ENCODE measurements around the gene CRYBG2. TPM values are rescaled to one million over a fixed set of nuclear protein-coding genes. Genes with fewer than 3 reads are reported as not detected.

The CRYBG2 gene
- total and polyA plus RNA-seq, 3 donors from 2014 or later = 4.9 to 12.9 (median 5.6) TPM

DNA sequence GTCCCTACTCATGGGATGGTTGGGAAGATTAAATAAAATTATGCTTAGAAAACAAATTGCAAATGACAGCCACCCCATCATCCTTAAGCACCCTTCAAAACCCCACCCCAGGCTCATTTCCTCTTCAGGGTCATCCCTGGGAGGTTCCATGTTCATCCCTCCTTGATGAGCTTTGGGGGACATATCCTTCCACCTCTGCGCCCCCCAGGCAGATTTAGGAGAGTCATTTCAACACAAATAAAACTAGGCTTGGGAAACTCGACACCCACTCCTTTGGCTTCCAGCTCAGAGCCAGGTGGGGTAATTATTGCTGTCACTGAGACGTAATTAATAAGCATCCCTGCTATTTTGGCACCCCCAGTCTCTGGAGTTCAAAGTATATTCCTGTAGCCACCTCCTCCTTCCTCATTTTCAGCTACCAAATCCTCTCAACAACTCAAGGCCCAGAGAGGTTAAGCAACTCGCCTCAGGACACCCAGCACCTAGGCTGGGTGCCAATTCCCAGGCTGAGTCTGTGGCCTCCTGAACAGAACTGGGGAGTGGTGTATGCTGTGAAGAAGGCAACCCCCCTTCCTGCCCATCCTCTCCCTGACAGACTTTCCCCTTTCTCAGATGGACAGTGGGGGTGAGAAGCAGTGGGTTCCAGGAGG, 595 bp downstream of the CRYBG2 start:
- H3K4me1 ChIP-seq = no peaks in the 10 kb centered on the region
- no peaks in the 10 kb centered on the region for H3K27me3 ChIP-seq

DNA sequence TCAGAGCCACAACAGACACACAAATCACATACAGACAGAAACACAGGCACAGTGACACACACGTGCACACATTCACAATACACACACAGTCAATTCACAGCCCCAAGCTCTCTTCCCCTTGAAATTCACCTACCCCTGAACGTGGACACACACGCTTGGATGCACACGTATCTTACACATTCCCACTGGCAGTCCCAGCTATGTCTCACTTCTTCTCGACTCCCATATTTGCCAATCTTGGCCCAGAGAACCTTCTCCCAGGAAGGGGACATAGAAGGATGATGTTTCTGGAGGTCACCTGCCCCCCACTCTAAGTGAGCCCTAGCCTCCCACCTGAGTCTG, 1.6 kb downstream of the CRYBG2 start:
- TF ChIP-seq, protein P1, sequence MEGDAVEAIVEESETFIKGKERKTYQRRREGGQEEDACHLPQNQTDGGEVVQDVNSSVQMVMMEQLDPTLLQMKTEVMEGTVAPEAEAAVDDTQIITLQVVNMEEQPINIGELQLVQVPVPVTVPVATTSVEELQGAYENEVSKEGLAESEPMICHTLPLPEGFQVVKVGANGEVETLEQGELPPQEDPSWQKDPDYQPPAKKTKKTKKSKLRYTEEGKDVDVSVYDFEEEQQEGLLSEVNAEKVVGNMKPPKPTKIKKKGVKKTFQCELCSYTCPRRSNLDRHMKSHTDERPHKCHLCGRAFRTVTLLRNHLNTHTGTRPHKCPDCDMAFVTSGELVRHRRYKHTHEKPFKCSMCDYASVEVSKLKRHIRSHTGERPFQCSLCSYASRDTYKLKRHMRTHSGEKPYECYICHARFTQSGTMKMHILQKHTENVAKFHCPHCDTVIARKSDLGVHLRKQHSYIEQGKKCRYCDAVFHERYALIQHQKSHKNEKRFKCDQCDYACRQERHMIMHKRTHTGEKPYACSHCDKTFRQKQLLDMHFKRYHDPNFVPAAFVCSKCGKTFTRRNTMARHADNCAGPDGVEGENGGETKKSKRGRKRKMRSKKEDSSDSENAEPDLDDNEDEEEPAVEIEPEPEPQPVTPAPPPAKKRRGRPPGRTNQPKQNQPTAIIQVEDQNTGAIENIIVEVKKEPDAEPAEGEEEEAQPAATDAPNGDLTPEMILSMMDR (IDR thresholded peaks at IDR 0.05) = no peak
- TF ChIP-seq POLR2A (IDR thresholded peaks at IDR 0.05) = no peak
- H3K36me3 ChIP-seq (ENCODE audit: low read depth, missing control alignments) = no peaks in the 10 kb centered on the region
- no peak overlapping the region for H3K27ac ChIP-seq
- DNase-seq = no peak
- H3K4me3 ChIP-seq = no peak overlapping the region
- no peaks in the 10 kb centered on the region for H3K9me3 ChIP-seq
- WGBS, 2 donors = 82 to 84% methylated on average over 5 of the region's 5 CpGs
- H3K4me1 ChIP-seq = no peaks in the 10 kb centered on the region
- intact Hi-C loops (cut with DNase I; ENCODE audit: low total_unique reads) = no loop called here
- H3K27me3 ChIP-seq = no peaks in the 10 kb centered on the region

More for the DNA sequence above, 595 bp downstream of the CRYBG2 start:
- TF ChIP-seq, protein P1 (IDR thresholded peaks at IDR 0.05) = no peak
- no peak for TF ChIP-seq POLR2A (IDR thresholded peaks at IDR 0.05)
- no peak for DNase-seq
- Histone ChIP-seq H3K9me3 (no peaks in the 10 kb centered on the region), H3K4me3 (no peak overlapping the region), H3K36me3 (ENCODE audit: low read depth, missing control alignments) (no peaks in the 10 kb centered on the region), H3K27ac (no peak overlapping the region)
- intact Hi-C loops (cut with DNase I; ENCODE audit: low total_unique reads) = no loop called here
- 77 to 85% methylated on average over 4 of the region's 4 CpGs for WGBS, 2 donors

DNA sequence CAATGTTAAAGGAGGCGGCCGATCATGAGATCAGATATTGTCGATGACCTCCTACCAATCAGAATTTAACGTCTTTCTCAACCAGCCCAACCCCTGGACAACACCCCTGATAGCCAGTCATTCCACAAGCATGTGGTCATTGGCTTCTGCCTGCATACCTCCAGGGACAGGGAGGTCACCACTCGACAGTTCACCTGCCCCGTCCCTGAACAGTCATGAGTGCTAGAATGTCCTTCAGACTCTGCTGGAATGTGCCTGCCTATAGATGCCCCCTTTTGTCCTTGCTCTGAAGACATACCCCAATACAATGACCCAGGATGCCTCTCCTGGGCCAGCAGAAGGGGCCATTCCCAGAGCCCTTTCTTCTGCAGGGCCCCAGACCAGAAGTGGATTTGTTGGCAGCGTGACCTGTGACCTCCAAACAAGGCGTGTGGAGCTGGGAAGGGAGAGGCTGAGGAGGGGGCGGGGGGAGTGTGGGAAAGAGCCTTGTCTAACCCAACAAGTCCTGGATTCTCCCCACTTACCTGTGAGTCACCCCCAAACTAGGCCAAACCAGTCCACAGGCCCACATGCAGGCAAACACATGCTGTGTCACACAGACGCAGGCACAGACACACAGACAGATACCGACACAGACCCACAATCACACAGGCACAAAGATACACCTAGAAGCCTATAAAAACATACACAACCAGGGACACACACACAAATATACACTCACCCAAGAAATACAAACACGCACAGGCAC, 2.2 kb downstream of the CRYBG2 start:
- H3K4me3 ChIP-seq = no peak overlapping the region
- DNase-seq = no peak
- H3K27ac ChIP-seq = no peak overlapping the region
- no peaks in the 10 kb centered on the region for H3K27me3 ChIP-seq
- no peaks in the 10 kb centered on the region for H3K9me3 ChIP-seq
- 85% methylated on average over 9 to 12 of the region's 12 CpGs for WGBS, 2 donors
- no peak for TF ChIP-seq POLR2A (IDR thresholded peaks at IDR 0.05)
- TF ChIP-seq, protein P1 (IDR thresholded peaks at IDR 0.05) = no peak
- no peaks in the 10 kb centered on the region for H3K4me1 ChIP-seq
- intact Hi-C loops (cut with DNase I; ENCODE audit: low total_unique reads) = no loop called here
- H3K36me3 ChIP-seq (ENCODE audit: low read depth, missing control alignments) = no peaks in the 10 kb centered on the region

DNA sequence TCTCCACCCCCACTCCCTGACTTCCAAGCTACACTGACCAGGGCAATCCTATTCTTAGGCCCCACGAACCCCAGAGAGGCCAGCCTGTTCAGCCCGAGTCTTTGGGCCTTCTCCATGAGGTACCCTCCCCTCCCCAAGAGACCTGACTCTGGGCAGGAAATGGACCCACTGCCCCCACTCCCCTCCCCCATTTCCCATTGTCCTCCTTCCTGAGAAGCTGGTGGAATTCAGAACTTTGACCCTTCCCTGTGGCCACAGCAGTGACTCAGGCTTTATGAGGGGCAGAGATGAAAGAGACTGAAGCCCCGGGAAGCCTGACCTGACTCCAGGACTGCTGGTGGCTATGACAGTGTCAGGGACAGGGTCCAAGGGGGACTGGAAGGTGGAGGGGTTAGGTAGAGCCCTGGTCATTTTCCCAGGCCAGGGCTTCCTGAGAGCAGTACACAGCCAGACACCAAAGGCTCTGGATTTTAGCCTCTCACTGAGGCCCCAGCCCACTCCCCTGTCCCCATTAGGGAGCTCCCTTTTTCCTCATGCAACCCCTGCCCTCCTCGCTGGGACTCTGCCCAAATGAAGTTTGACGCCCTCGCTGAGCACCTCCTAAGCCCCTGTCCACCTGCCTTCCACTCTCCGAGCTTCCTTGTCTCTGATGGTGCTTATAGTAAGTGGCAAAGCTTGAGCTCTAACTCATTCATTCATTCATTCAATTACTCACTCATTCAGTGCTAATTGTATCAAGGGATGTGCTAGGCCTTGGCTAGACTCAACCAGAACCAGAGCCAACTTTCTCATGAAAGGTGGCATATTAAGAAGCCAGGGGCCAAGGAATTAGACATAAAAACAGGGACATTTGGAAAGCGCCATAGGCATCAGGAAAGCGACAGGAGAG, 3.0 kb downstream of the CRYBG2 start:
- H3K27ac ChIP-seq = no peak overlapping the region
- no peak overlapping the region for H3K4me3 ChIP-seq
- H3K27me3 ChIP-seq = no peaks in the 10 kb centered on the region
- WGBS, 2 donors = 79 to 81% methylated on average over 8 to 9 of the region's 9 CpGs
- DNase-seq = no peak
- no peaks in the 10 kb centered on the region for H3K4me1 ChIP-seq
- no peaks in the 10 kb centered on the region for H3K36me3 ChIP-seq (ENCODE audit: low read depth, missing control alignments)
- no peak for TF ChIP-seq POLR2A (IDR thresholded peaks at IDR 0.05)
- TF ChIP-seq, protein P1 (IDR thresholded peaks at IDR 0.05) = no peak
- no peaks in the 10 kb centered on the region for H3K9me3 ChIP-seq
- intact Hi-C loops (cut with DNase I; ENCODE audit: low total_unique reads) = no loop called here

All from testis (tissue), 3 donors.